K562 (cell line): ENCODE results near the gene VWA8. TPM values are rescaled to one million over a fixed set of nuclear protein-coding genes. Genes with fewer than 3 reads are reported as not detected.

ENCODE experiments used
- ATAC-seq: fragments of 200-7000 bp; cut with Tn5 transposase; 3 replicates; pipeline ENCODE4 v1.9.1; 2020; ENCODE audit warnings: moderate library complexity
- BruUV-seq: library from RNA; stranded (reverse); fragments of 400-500 nt; replicated peaks from 2 replicates; lab custom pipeline; 2021; lab: Mats Ljungman, UMichigan
- CTCF ChIA-PET: fragments of 300-600 bp; formaldehyde crosslinking; extraction: SDS; loops from one replicate; lab custom pipeline; 2021; ENCODE audit warnings: low intra/inter-chr PET ratio; lab: Yijun Ruan, JAX
- POLR2A ChIA-PET: fragments of 300-600, 350-650 bp; sonication (Branson Sonifier 250); formaldehyde crosslinking; extraction: SDS; loops from one replicate; lab custom pipeline; 2021; ENCODE audit warnings: antibody characterized with exemption, inconsistent platforms; lab: Yijun Ruan, JAX
- DNase-seq, 4 experiments: peaks; one replicate each; pipeline versions ENCODE4 v3.0.0 to v3.0.0-alpha.2; 2011 to 2018; ENCODE audit warnings: low spot score in 3 of 4, mixed read lengths in 3 of 4; ENCODE audit errors: extremely low read depth in 1 of 4
- FAIRE-seq: peaks from 2 replicates; lab custom pipeline; 2011; peaks lifted over from hg19 to GRCh38; lab: Jason Lieb, UNC
- H2AFZ ChIP-seq: 2 replicates; pipeline ENCODE4 v1.6.0; 2011; ENCODE audit warnings: low read depth, low read length, control low read depth, inconsistent platforms
- H3K27ac ChIP-seq: fragments of 200-600 bp; 3 replicates; pipeline ENCODE4 v1.8.0; 2011; ENCODE audit warnings: low read depth, mild to moderate bottlenecking, control low read depth, inconsistent platforms, low read length, moderate library complexity, mixed read lengths; ENCODE audit errors: extremely low read depth
- H3K27me3 ChIP-seq, 2 experiments: fragments of 300-600 bp in 1 of 2; 2 replicates in 1 of 2; 3 replicates in 1 of 2; pipeline versions ENCODE4 v1.6.0 to v1.8.0; 2011; ENCODE audit warnings: inconsistent platforms in 2 of 2, low read length in 2 of 2, mild to moderate bottlenecking in 1 of 2, mixed read lengths in 1 of 2, moderate library complexity in 1 of 2; ENCODE audit not compliant: control insufficient read depth in 2 of 2, insufficient read depth in 2 of 2
- H3K36me3 ChIP-seq: fragments of 300-600 bp; 3 replicates; pipeline ENCODE4 v1.8.0; 2011; ENCODE audit warnings: mild to moderate bottlenecking, low read length, inconsistent platforms; ENCODE audit not compliant: control insufficient read depth, insufficient read depth
- H3K4me1 ChIP-seq, 2 experiments: fragments of 200-600 bp in 1 of 2; replicated peaks in 1 of 2; 2 replicates in 1 of 2; 3 replicates in 1 of 2; pipeline versions ENCODE4 v1.5.1 to v1.8.0; 2011; ENCODE audit warnings: inconsistent platforms in 2 of 2, low read length in 2 of 2, mild to moderate bottlenecking in 1 of 2, mixed read lengths in 1 of 2, moderate library complexity in 1 of 2; ENCODE audit not compliant: control insufficient read depth in 2 of 2, insufficient read depth in 2 of 2
- H3K4me2 ChIP-seq: 2 replicates; pipeline ENCODE4 v1.6.1; 2011; ENCODE audit warnings: low read length, control low read depth, inconsistent platforms, mixed read lengths; ENCODE audit not compliant: insufficient read depth
- H3K4me3 ChIP-seq: fragments of 200-600 bp; sonication (generic), shearing (Covaris generic); 2 replicates; pipeline ENCODE4 v1.5.1; 2016; ENCODE audit warnings: control low read depth, inconsistent platforms
- H3K79me2 ChIP-seq: fragments of 200-600 bp; 3 replicates; pipeline ENCODE4 v1.8.0; 2011; ENCODE audit warnings: low read length, inconsistent platforms; ENCODE audit not compliant: control insufficient read depth, insufficient read depth
- H3K9ac ChIP-seq, 2 experiments: 2 replicates each; pipeline versions ENCODE4 v1.6.0 to v1.6.1; 2011; ENCODE audit warnings: low read depth in 2 of 2, low read length in 2 of 2, control low read depth in 1 of 2, inconsistent platforms in 1 of 2, mild to moderate bottlenecking in 1 of 2, mixed read lengths in 1 of 2; ENCODE audit not compliant: insufficient read depth in 1 of 2
- H3K9me1 ChIP-seq: one replicate; pipeline ENCODE4 v1.6.0; 2011; ENCODE audit warnings: inconsistent platforms, mild to moderate bottlenecking, low read length, moderate library complexity; ENCODE audit not compliant: control insufficient read depth, insufficient read depth
- H3K9me3 ChIP-seq: replicated peaks from 2 replicates; pipeline ENCODE4 v1.5.1; 2011; ENCODE audit warnings: low read depth, low read length, inconsistent platforms; ENCODE audit not compliant: control insufficient read depth, insufficient read depth
- H4K20me1 ChIP-seq: replicated peaks from 2 replicates; pipeline ENCODE4 v1.6.1; 2011; ENCODE audit warnings: low read length, inconsistent platforms, mixed read lengths; ENCODE audit not compliant: control insufficient read depth, insufficient read depth
- CHD4 ChIP-seq: fragments of 200-600 bp; sonication (generic); IDR thresholded peaks from 3 replicates; pipeline ENCODE4 v1.6.1; 2012; ENCODE audit warnings: low read depth, mild to moderate bottlenecking, mixed read lengths, low read length, inconsistent platforms; ENCODE audit not compliant: insufficient read depth, insufficient replicate concordance, poor library complexity, severe bottlenecking
- MTA1 ChIP-seq: fragments of 450-650 bp; IDR thresholded peaks from 2 replicates; pipeline ENCODE4 v1.6.1; 2017; ENCODE audit warnings: borderline replicate concordance
- SPI1 ChIP-seq: IDR thresholded peaks from 2 replicates; pipeline ENCODE4 v1.6.1; 2011; ENCODE audit warnings: low read depth, low read length, control low read depth, borderline replicate concordance
- U2AF1 ChIP-seq: fragments of 200-400 bp; formaldehyde crosslinking; optimal IDR thresholded peaks from 2 replicates; pipeline ENCODE3; 2017; ENCODE audit warnings: mild to moderate bottlenecking, low read depth, low read length, moderate library complexity
- in situ Hi-C: fragments of 300-500 bp; cut with MboI; formaldehyde crosslinking; loops from 4 replicates; pipeline ENCODE4 v1.15.0; 2018; ENCODE audit warnings: inconsistent platforms, mixed read lengths
- intact Hi-C: fragments of 100-400 bp; cut with micrococcal nuclease; formaldehyde crosslinking; loops from 2 replicates; pipeline ENCODE4 v1.14.2; 2022
- polyA plus RNA-seq, 8 experiments: library from polyadenylated mRNA; depleted of rRNA in 4 of 8; stranded (reverse) in 5 of 8; unstranded in 3 of 8; fragments of >200 nt; fragmentation: Nextera tagmentation in 2 of 8; fragmentation: Illumina TruSeq in 1 of 8; extraction: Ambion mirVana in 2 of 8; extraction: Trizol in 1 of 8; gene quantifications; 2 replicates each; pipeline versions ENCODE4 v1.2.1 to v1.2.3, GENCODE V29; 2011 to 2014; ENCODE audit warnings: inconsistent platforms in 1 of 8, missing spikeins in 1 of 8
- total RNA-seq, 7 experiments: library from RNA; depleted of rRNA in 6 of 7; stranded (reverse); fragments of >200 nt in 6 of 7; fragmentation: Illumina TruSeq in 2 of 7; extraction: Trizol in 2 of 7; gene quantifications; 2 replicates each; pipeline versions ENCODE4 v1.2.1 to v1.2.3, GENCODE V29; 2011 to 2021; ENCODE audit warnings: low replicate concordance in 1 of 7
- TF ChIP-seq, protein P1 (sequence below), 3 experiments: fragments of 200-800 bp in 1 of 3; fragments of 250-450 bp in 1 of 3; fragments of 450-650 bp in 1 of 3; sonication (Bioruptor Pico) in 1 of 3; sonication (Bioruptor generic) in 1 of 3; formaldehyde crosslinking in 1 of 3; IDR thresholded peaks; 2 replicates each; pipeline versions ENCODE4 v1.6.1 to v1.8.0; 2016 to 2022; ENCODE audit warnings: mild to moderate bottlenecking in 2 of 3, missing genetic modification characterization in 2 of 3, missing compliant biosample characterization in 1 of 3, moderate library complexity in 1 of 3
- TF ChIP-seq, protein P2 (sequence below): sonication (generic); IDR thresholded peaks from 2 replicates; pipeline ENCODE4 v1.6.1; 2016

VWA8 gene
- total and polyA plus RNA-seq, 9 of the 15 experiments (the other 6 are each of a cell fraction or from before 2014, with no cell fraction given) = 2.1 to 18.5 (median 13.3) TPM

DNA sequence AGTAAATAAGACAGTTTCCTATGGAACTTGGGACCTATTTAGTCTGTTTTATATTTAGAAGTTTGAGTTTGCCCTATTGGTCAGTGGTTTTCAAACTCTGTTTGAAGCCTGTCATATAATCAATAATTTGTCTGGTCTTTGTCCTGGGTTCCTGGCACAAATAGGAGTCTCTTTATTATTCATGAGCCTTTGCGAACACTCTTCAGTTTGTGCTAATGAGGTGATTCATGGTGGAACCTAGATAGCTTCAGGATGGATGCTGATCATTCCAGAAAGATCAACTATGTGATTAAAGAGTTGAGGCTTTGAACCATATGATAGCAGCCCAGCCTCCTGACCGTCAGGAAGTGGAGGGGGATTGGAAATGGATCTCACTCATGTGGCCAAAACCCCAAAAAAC, 10.0 kb upstream of the VWA8 start (continued):
- TF ChIP-seq, protein P1, sequence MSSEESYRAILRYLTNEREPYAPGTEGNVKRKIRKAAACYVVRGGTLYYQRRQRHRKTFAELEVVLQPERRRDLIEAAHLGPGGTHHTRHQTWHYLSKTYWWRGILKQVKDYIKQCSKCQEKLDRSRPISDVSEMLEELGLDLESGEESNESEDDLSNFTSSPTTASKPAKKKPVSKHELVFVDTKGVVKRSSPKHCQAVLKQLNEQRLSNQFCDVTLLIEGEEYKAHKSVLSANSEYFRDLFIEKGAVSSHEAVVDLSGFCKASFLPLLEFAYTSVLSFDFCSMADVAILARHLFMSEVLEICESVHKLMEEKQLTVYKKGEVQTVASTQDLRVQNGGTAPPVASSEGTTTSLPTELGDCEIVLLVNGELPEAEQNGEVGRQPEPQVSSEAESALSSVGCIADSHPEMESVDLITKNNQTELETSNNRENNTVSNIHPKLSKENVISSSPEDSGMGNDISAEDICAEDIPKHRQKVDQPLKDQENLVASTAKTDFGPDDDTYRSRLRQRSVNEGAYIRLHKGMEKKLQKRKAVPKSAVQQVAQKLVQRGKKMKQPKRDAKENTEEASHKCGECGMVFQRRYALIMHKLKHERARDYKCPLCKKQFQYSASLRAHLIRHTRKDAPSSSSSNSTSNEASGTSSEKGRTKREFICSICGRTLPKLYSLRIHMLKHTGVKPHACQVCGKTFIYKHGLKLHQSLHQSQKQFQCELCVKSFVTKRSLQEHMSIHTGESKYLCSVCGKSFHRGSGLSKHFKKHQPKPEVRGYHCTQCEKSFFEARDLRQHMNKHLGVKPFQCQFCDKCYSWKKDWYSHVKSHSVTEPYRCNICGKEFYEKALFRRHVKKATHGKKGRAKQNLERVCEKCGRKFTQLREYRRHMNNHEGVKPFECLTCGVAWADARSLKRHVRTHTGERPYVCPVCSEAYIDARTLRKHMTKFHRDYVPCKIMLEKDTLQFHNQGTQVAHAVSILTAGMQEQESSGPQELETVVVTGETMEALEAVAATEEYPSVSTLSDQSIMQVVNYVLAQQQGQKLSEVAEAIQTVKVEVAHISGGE (CRISPR knock-in tag; IDR thresholded peaks at IDR 0.05) = no peak

DNA sequence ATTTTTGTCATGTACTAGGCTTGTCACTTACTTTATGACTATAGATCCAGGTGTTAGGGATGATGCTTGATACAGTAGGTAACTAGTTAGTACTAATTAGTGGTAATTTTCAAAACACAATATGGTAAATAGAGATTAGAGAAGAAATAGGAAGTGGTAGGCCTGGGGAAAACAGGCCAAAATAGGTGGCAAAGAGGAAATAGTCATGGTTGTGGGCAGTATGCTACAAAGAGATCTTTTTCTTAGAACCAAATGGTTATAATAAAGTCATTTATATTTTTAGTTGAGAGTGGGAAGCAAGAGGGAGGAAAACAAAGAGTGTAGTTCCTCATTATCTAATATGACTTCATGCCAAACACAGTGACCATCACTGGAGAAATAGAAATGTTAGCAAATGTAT, 9.1 kb upstream of the VWA8 start:
- TF ChIP-seq, protein P2, sequence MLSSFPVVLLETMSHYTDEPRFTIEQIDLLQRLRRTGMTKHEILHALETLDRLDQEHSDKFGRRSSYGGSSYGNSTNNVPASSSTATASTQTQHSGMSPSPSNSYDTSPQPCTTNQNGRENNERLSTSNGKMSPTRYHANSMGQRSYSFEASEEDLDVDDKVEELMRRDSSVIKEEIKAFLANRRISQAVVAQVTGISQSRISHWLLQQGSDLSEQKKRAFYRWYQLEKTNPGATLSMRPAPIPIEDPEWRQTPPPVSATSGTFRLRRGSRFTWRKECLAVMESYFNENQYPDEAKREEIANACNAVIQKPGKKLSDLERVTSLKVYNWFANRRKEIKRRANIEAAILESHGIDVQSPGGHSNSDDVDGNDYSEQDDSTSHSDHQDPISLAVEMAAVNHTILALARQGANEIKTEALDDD = peak; percentile 37; the same call in 1 of the 2 replicates
- TF ChIP-seq SPI1 (peak; percentile 41; the same call in 1 of the 2 replicates), MTA1 (no peak), U2AF1 (no peak), CHD4 (no peak)
- no peaks in the 10 kb centered on the region; a peak in 1 of 5 replicates for H3K4me1 ChIP-seq
- H3K9me3 ChIP-seq = no peaks in the 10 kb centered on the region
- no TSS peak for BruUV-seq
- DNase-seq (no peak), FAIRE-seq (no peak), ATAC-seq (no peak)
- no peaks in the 10 kb centered on the region for H3K79me2 ChIP-seq
- no peak overlapping the region for H3K4me3 ChIP-seq
- H4K20me1 ChIP-seq = no peaks in the 10 kb centered on the region
- intact Hi-C loops = no loop called here
- ChIA-PET POLR2A (no interaction called here), CTCF (no interaction called here)
- no peaks in the 10 kb centered on the region for H3K27me3 ChIP-seq
- no peak overlapping the region for H2AFZ ChIP-seq
- H3K9ac ChIP-seq = no peak overlapping the region
- H3K36me3 ChIP-seq = no peaks in the 10 kb centered on the region
- in situ Hi-C loops = no loop called here
- H3K4me2 ChIP-seq = no peak overlapping the region
- no peak overlapping the region for H3K27ac ChIP-seq
- H3K9me1 ChIP-seq = no peaks in the 10 kb centered on the region
